ENCODE results near the gene DCAF5.

DNA sequence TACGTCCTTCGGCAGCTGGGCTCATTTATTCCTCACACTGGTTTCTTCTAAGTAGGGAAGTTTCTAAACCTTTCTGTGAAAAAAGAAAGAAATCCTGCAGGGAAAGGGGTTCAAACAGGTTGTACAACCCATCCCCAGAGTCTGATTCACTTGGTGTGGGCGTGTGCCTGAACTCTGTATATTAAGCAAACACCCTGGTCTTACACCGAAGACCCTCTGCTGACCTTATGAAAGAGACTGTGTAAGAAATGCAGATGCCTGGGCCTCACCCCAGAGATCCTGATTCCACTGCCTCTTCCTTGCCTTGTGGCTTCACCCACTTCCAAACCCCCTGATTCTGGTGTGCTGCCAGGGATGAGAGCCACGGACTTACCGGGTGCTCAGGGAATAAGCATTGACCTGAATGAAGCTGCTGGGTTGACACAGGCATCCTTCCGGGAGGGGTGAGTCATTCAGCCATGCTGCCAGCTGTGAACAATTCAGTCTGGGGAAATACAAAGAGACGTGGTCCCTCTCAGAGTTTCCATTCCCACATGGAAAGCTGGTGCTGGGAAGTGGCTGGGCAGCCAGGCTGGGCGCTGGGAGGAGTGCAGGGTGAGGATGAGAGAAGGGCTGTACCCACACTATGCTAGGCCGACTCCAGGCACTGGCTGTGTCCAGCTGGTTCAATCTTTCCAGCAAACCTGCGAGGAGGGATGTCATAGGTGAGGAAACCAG lies 147.3 kb downstream of the DCAF5 start:
- TF ChIP-seq, protein P1, sequence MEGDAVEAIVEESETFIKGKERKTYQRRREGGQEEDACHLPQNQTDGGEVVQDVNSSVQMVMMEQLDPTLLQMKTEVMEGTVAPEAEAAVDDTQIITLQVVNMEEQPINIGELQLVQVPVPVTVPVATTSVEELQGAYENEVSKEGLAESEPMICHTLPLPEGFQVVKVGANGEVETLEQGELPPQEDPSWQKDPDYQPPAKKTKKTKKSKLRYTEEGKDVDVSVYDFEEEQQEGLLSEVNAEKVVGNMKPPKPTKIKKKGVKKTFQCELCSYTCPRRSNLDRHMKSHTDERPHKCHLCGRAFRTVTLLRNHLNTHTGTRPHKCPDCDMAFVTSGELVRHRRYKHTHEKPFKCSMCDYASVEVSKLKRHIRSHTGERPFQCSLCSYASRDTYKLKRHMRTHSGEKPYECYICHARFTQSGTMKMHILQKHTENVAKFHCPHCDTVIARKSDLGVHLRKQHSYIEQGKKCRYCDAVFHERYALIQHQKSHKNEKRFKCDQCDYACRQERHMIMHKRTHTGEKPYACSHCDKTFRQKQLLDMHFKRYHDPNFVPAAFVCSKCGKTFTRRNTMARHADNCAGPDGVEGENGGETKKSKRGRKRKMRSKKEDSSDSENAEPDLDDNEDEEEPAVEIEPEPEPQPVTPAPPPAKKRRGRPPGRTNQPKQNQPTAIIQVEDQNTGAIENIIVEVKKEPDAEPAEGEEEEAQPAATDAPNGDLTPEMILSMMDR (IDR thresholded peaks at IDR 0.05): no peak
- peak; percentile 35 for TF ChIP-seq POLR2AphosphoS5 (IDR thresholded peaks at IDR 0.05)
